HG03159 (cell line): Measurements from ENCODE around the gene NTM.

Source experiments
- ATAC-seq: cut with Tn5 transposase; IDR thresholded peaks from one replicate; pipeline ENCODE4 v1.9.1; 2021; ENCODE audit warnings: mild to moderate bottlenecking, moderate library complexity; ENCODE audit not compliant: unreplicated experiment

Gene NTM

DNA sequence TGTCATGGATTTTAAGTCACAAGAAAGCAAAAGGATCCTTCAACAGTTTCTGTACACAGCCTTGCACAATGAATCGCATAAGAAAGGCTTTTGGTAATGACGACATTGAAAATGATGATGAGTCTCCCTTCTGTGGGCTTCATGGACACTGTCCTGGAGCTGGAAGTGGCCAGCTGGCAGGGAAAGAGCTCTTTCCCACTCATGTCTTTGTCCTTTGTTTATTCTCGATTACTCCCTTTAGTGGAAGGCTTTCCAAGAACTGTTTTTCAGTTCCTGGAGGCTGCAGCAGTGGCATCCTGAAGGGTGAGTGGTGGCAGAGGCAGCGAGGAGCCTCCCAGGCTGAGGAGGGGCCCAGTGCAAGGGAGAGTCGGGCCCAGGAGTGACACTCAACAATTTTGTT is 505.2 kb downstream of the NTM start:
- no peak for ATAC-seq

- ATAC-seq, result no peak
Measured at GRCh38 chr11:131877246-131877942, 507.0 kb downstream of the NTM start.

DNA sequence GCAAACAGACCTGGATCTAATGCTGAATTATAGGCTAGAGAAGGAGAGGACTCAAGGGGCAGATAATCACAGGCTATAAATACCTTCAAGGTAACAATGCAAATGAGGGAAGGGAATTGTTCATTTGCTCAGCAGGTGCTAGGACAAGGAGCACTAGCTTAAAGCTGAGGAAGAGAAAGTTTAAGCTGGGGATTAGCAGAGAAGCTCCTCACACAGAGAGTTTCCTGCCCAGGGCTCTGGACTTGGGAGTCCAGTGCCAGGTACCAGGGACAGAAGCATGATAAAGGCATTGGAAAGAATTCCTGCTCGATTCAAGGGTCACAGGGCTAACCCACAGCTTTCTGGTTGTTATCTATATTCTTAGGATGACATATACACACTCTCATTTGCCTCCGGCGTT is 509.9 kb downstream of the NTM start:
- ATAC-seq, result no peak

GRCh38 chr11:131880976-131881375 is 510.6 kb downstream of the NTM start:
- no peak for ATAC-seq

- ATAC-seq, result no peak
Measured at GRCh38 chr11:131883332-131883731, 512.9 kb downstream of the NTM start.

- peak; percentile 63 for ATAC-seq
Measured at GRCh38 chr11:131884461-131885073, 514.2 kb downstream of the NTM start.

DNA sequence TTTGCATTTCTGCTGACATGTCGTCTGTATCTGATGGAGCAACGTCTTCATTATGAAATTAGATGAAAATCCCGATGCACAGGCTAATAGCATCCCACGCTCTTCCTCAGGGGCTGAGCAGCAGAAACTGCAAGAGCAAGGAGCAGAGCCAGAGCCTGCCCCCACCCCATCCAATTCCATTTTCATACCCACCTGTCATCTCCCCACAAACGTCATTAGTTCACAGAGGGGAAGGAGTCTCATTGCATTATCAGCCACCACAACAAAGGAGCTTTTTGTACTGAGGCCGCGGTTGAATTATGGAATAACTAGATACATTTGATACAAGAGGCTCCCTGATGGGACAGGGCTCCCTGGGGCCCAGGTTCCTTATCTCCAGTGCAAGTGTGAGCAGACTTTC is 515.0 kb downstream of the NTM start:
- ATAC-seq, result no peak

DNA sequence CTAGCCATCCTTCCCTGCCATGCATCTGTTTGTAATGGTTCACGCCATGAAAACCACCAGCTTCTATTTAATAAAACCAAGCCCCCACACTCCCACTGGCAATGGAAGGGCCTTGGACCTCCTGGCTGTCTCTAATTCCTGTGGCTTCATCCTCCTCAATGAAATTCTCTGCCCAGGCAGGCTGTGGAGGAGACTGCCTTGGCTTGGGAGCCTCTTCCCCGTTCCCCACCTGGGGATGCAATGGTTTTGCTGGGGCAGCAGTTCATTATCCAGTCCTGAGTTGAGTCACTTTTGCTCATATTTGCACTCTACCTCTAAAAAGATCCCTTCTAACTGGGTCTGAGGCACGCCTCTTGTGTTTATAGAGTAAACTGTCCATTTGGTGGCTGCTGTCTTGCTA is 515.8 kb downstream of the NTM start:
- ATAC-seq, result no peak

DNA sequence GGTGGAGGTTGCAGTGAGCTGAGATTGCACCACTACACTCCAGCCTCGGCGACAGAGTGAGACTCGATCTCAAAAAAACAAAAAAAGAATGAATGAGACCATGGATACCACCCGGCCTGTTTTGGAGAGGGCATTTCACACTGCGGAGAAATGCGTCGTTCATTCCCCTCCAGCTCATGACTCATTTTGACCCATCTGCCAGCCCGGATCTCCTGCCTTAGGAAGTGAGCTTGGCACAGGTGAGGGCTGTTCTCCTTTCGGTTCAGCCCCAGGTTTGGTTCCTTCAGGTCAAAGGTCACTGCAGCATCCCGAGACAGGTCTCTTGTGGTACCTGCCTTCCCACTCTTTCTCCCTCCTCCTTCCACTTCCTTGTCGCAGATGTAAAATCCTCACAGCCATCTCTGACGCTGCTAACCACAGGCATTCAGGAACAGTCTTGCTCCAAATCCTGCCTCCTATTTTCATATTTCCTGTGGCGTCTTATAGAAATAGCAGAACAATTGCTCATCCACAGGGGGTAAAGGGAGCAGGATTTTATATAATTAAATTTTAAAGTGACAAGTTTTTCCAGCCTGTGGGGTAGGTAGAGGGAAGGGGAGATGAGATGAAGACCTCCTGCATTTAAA is 517.9 kb downstream of the NTM start:
- ATAC-seq, result no peak

- ATAC-seq, result no peak
Measured at GRCh38 chr11:131889146-131889577, 518.7 kb downstream of the NTM start.

- no peak for ATAC-seq
Measured at GRCh38 chr11:131889760-131890581, 519.6 kb downstream of the NTM start.

DNA sequence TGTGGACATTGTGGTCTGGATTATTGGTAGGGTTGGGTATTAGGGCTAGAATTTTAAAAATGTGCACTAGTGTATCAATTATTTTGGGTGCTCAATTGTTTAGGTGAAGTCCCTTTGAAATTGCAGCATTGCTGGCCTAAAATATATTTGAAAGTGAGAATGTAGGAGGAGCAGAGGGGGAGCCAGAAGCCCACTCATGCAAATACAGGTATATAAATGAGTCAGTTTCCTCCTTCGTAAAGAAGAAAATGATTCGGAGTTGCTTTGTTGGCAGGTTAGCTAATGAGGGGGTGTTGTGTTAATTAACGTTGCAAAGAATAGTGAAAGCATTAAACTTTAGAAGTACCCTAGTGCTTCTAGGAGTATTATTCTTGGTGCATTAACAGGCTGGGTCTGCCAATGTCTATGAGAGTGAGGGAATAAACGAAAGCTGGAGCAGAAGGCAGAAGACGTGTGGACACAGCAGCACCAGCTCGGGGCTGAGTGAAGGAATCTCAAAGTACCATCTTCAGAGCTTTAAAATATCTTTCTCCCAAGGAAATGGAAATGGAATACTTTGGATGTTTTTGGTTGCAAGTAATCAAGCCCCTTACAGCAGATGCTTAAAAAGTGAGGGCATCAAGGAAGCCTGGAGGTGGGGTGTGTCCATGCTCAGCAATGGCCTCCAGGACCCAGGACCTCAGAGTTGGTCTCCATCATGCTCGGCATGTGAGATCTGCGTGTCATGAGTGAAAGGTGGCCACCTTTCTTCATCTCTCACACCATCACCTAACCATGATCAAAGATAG is 522.9 kb downstream of the NTM start:
- peak; percentile 89 for ATAC-seq

DNA sequence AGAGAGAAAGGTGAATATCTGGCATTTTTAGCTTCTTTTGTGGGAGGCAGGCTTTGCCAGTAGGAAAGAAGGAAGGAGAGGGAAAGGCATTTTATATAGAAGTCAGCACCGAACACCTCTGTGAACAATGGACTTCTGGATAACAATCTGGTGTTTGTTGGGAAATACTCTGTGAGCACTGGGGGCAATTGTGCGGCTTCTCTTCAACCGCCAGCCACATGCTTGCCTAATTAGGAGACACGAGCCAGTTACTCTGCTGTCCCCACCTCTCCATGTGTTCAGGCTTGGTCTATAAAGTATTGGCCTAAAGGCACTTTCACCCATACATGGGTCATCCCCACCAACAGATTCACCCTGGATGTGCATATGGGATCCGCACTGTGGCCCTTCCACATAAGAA is 523.6 kb downstream of the NTM start:
- ATAC-seq, result no peak

GRCh38 chr11:131894615-131895544 is 524.5 kb downstream of the NTM start:
- no peak for ATAC-seq

- no peak for ATAC-seq
Measured at GRCh38 chr11:131895865-131896264, 525.5 kb downstream of the NTM start.

- no peak for ATAC-seq
Measured at GRCh38 chr11:131896978-131897615, 526.7 kb downstream of the NTM start.

DNA sequence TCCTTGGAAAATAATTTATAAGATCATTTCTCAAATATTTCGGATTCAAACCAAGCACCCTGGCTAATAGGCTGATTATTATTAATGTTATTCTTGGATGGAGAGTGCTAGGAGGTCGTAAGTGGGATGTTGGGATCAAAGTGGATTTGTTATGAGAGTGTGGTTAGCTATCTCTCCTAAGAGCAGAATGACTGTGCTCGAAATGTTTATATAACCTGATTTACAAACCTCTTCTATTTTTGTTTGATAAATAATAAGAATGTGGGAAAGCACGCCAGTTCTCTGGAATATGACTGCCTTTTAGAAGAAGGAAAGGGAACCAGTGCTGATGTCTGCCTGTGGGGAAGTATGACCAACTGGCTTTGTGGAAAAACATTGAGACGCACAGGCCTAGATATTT is 527.5 kb downstream of the NTM start:
- no peak for ATAC-seq

DNA sequence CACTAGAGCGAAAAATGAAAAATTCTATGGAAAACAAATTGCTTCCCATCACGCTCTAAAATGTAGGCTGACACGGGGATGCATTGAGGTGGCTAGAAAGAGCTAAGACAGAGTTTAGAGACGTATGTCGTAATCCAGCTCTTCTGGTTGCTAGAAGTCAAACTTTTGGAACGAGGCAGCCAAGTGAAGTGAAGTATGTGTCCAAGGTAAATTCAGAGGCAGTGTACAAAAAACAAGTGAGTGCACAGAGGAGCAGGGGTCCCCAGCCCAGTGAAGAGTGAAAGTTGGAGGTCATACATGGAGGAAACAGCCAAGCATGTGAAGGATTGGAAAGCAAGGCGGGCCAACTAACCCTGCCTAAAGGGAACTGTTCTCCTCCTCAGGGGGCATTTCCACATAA is 528.5 kb downstream of the NTM start:
- ATAC-seq, result no peak

DNA sequence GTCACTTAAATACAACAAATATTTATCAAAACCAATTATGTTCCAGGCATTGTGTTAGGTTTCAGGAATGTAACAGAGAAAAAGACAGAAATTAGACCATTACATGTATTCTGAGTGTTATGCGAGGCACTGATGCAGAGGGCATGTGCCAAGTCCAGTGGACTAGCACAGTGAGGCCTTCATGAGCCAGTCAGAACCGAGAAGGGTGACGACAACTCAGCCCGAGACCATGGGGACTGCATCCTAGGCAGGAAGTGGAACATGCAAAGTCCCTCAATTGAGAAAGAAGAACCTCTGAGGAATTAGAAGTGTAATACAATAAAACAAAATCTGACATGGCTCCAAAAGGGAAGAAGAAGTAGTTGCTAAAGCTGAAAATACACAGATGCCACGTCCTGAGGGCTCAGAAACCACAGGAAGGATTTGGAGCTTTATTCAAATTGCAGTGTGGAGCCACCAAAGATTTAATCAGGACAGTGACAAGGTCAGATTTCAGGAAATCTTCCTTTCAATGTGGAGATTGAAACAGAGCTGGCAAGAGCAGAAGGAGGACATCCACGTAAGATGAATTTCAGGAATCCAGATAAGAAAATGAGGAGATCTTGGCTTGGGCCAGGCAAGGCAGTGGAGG is 529.6 kb downstream of the NTM start:
- no peak for ATAC-seq
